GM12878 (cell line): ENCODE data around the gene EGR1. TPM values are rescaled to one million over a fixed set of nuclear protein-coding genes. Genes with fewer than 3 reads are reported as not detected.

Experiments used
- ATAC-seq: fragments of 200-7000 bp; cut with Tn5 transposase; 3 replicates; pipeline ENCODE4 v1.9.1; 2020; ENCODE audit warnings: mild to moderate bottlenecking, moderate library complexity
- BruUV-seq: library from RNA; stranded (reverse); fragments of 400-500 nt; replicated peaks from 2 replicates; lab custom pipeline; 2021; lab: Mats Ljungman, UMichigan
- CTCF ChIA-PET: fragments of 300-600 bp; sonication (Branson Sonifier 250); formaldehyde crosslinking; extraction: SDS; loops from one replicate; lab custom pipeline; 2021; ENCODE audit warnings: inconsistent platforms; lab: Yijun Ruan, JAX
- POLR2A ChIA-PET: fragments of 350-600 bp; formaldehyde crosslinking; extraction: SDS; loops from one replicate; lab custom pipeline; 2021; ENCODE audit warnings: inconsistent platforms; lab: Charles Lee
- RAD21 ChIA-PET: fragments of 300-600 bp; sonication (Branson Sonifier 250); formaldehyde crosslinking; loops from one replicate; lab custom pipeline; 2023; ENCODE audit warnings: antibody characterized with exemption; ENCODE audit not compliant: unreplicated experiment; lab: Charles Lee
- SMC1A ChIA-PET: fragments of 300-600 bp; sonication (Branson Sonifier 250); formaldehyde crosslinking; loops from one replicate; lab custom pipeline; 2023; ENCODE audit not compliant: unreplicated experiment, uncharacterized antibody; lab: Charles Lee
- DNase-seq: peaks from one replicate; pipeline ENCODE4 v3.0.0-alpha.2; 2011; ENCODE audit warnings: low read depth, low spot score
- FAIRE-seq: peaks from 3 replicates; lab custom pipeline; 2011; peaks lifted over from hg19 to GRCh38; lab: Jason Lieb, UNC
- H2AFZ ChIP-seq: 2 replicates; pipeline ENCODE4 v1.6.0; 2011; ENCODE audit warnings: low read depth, low read length, control low read depth; ENCODE audit not compliant: control insufficient read depth
- H3K27ac ChIP-seq: 2 replicates; pipeline ENCODE4 v1.5.1; 2011; ENCODE audit warnings: control low read depth; ENCODE audit not compliant: control insufficient read depth, insufficient read depth
- H3K27me3 ChIP-seq, 2 experiments: replicated peaks in 1 of 2; 2 replicates each; pipeline versions ENCODE4 v1.6.0 to v1.6.1; 2011; ENCODE audit warnings: low read length in 1 of 2; ENCODE audit not compliant: control insufficient read depth in 2 of 2, insufficient read depth in 2 of 2
- H3K36me3 ChIP-seq, 2 experiments: 2 replicates each; pipeline ENCODE4 v1.5.1; 2011; ENCODE audit warnings: low read length in 1 of 2; ENCODE audit not compliant: control insufficient read depth in 2 of 2, insufficient read depth in 2 of 2
- H3K4me1 ChIP-seq: 2 replicates; pipeline ENCODE4 v1.6.1; 2011; ENCODE audit warnings: mild to moderate bottlenecking, low read length, moderate library complexity, mixed read lengths; ENCODE audit not compliant: control insufficient read depth, insufficient read depth
- H3K4me2 ChIP-seq: 2 replicates; pipeline ENCODE4 v1.6.0; 2011; ENCODE audit warnings: control low read depth; ENCODE audit not compliant: control insufficient read depth, insufficient read depth
- H3K4me3 ChIP-seq: fragments of 200-600 bp; sonication (generic); 2 replicates; pipeline ENCODE4 v1.5.1; 2016
- H3K79me2 ChIP-seq: 2 replicates; pipeline ENCODE4 v1.6.0; 2011; ENCODE audit warnings: low read length; ENCODE audit not compliant: control insufficient read depth, insufficient read depth
- H3K9ac ChIP-seq: 2 replicates; pipeline ENCODE4 v1.8.0; 2011; ENCODE audit warnings: low read length, control low read depth, mixed read lengths; ENCODE audit not compliant: control insufficient read depth, insufficient read depth
- H3K9me3 ChIP-seq: replicated peaks from 3 replicates; pipeline ENCODE4 v1.5.1; 2011; ENCODE audit warnings: mild to moderate bottlenecking, low read length; ENCODE audit not compliant: control insufficient read depth, insufficient read depth
- H4K20me1 ChIP-seq: 2 replicates; pipeline ENCODE4 v1.6.0; 2011; ENCODE audit not compliant: control insufficient read depth, insufficient read depth
- BCL3 ChIP-seq: IDR thresholded peaks from 2 replicates; pipeline ENCODE4 v1.6.1; 2011; ENCODE audit warnings: borderline replicate concordance, low read depth, mild to moderate bottlenecking, moderate library complexity, low read length; ENCODE audit not compliant: insufficient read depth, poor library complexity, severe bottlenecking
- CBFB ChIP-seq: IDR thresholded peaks from 2 replicates; pipeline ENCODE4 v1.6.1; 2016; ENCODE audit warnings: antibody characterized with exemption, low read depth
- CHD1 ChIP-seq: IDR thresholded peaks from 2 replicates; pipeline ENCODE4 v1.6.1; 2012; ENCODE audit warnings: low read depth, low read length, improper control_type of control experiment
- HCFC1 ChIP-seq: fragments of 150-350 bp; IDR thresholded peaks from 2 replicates; pipeline ENCODE4 v1.6.1; 2014; ENCODE audit warnings: low read length
- POLR2AphosphoS2 ChIP-seq: IDR thresholded peaks from 2 replicates; pipeline ENCODE4 v1.6.1; 2011; ENCODE audit warnings: low read depth, mild to moderate bottlenecking, low read length, improper control_type of control experiment, moderate library complexity
- SMAD5 ChIP-seq: IDR thresholded peaks from 2 replicates; pipeline ENCODE4 v1.6.1; 2016; ENCODE audit warnings: antibody characterized with exemption, low read depth
- ZBTB4 ChIP-seq: fragments of 450-650 bp; formaldehyde crosslinking; IDR thresholded peaks from 2 replicates; pipeline ENCODE4 v1.4.0; 2022; ENCODE audit warnings: mild to moderate bottlenecking, moderate library complexity
- ZNF384 ChIP-seq: IDR thresholded peaks from 2 replicates; pipeline ENCODE4 v1.6.1; 2012; ENCODE audit warnings: low read depth, mild to moderate bottlenecking, low read length, improper control_type of control experiment, borderline replicate concordance
- ZSCAN29 ChIP-seq: fragments of 450-650 bp; IDR thresholded peaks from 2 replicates; pipeline ENCODE4 v1.6.1; 2017; ENCODE audit warnings: mild to moderate bottlenecking, moderate library complexity
- WGBS: methylation state at CpG from one replicate; pipeline ENCODE4 v1.1.6; 2016; ENCODE audit warnings: low lambda C conversion rate; ENCODE audit not compliant: insufficient replicate concordance, insufficient coverage; ENCODE audit errors: missing lambda C conversion rate; 5-methylcytosine and 5-hydroxymethylcytosine counted together
- in situ Hi-C: fragments of 300-500 bp; cut with MboI; formaldehyde crosslinking; loops from 9 replicates; pipeline ENCODE4 v1.14.3; 2018; ENCODE audit warnings: mixed read lengths
- intact Hi-C: fragments of 100-400 bp; cut with micrococcal nuclease; formaldehyde crosslinking; loops from one replicate; pipeline ENCODE4 v1.14.2; 2022; ENCODE audit not compliant: unreplicated experiment
- polyA plus RNA-seq, 11 experiments: library from polyadenylated mRNA; depleted of rRNA in 4 of 11; unstranded in 6 of 11; stranded (reverse) in 5 of 11; fragments of >200 nt; fragmentation: Nextera tagmentation in 4 of 11; fragmentation: Illumina TruSeq in 1 of 11; extraction: Ambion mirVana in 4 of 11; extraction: Trizol in 1 of 11; gene quantifications; 1 replicate in 1 of 11; 2 replicates in 10 of 11; pipeline versions ENCODE4 v1.2.1 to v1.2.3, GENCODE V29; 2011 to 2016; ENCODE audit warnings: inconsistent platforms in 2 of 11, missing spikeins in 2 of 11, low read depth in 1 of 11
- total RNA-seq, 4 experiments: library from RNA; depleted of rRNA in 3 of 4; stranded (reverse); fragments of >200 nt in 3 of 4; fragmentation: Illumina TruSeq in 1 of 4; extraction: Trizol in 1 of 4; gene quantifications; 2 replicates each; pipeline versions ENCODE4 v1.2.1 to v1.2.3, GENCODE V29; 2013 to 2021
- TF ChIP-seq, protein P1 (sequence below): IDR thresholded peaks from 2 replicates; pipeline ENCODE4 v1.6.1; 2012; ENCODE audit warnings: low read depth, low read length, improper control_type of control experiment
- TF ChIP-seq, protein P2 (sequence below): IDR thresholded peaks from 2 replicates; pipeline ENCODE4 v1.6.1; 2011; ENCODE audit warnings: low read depth, low read length, improper control_type of control experiment, borderline replicate concordance

EGR1 gene
- total and polyA plus RNA-seq, 10 of the 15 experiments (the other 5 are each of a cell fraction or from before 2014, with no cell fraction given): 0.89 to 7.3 (median 2.5) TPM

- TF ChIP-seq POLR2AphosphoS2: no peak
- TF ChIP-seq, all 136 proteins: peak for 0
Observed at GRCh38 chr5:138514021-138514420, 48.7 kb downstream of the EGR1 start (continued).

DNA sequence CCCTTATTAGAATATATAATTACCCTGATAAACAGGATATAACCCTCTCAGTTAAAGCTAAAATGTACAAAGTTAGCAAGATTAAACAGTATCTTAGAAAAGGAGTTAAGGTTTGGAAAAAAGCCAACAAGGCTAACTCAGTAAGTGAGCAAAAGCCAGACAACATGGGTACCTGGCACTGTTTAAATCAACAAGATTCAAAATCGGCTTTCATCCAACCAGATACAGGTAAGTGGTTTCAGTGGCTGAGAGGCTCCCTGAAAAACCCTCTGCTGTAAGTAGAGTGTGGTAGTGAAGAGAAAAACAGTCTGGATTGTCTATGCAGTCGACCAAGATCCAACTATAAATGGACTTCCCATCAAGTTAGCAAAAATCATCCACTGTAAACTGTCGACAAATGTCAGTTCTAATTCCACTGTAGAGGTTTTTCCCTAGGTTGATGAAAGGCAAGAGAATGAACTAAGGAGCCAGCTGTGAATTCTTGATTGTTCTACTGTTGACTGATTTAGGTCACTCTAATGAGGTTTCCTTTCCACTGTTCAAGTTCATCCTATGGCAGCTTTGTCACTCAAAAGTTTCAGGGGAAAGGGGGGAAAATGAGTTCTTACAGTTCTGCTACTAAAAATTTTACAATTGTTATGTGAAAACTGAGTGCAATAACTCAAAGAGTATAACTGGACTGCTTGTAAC is 50.4 kb downstream of the EGR1 start:
- BruUV-seq: no TSS peak
- H2AFZ ChIP-seq: no peak overlapping the region
- POLR2A ChIA-PET: no interaction called here
- ATAC-seq: no peak
- no peak overlapping the region for H3K4me2 ChIP-seq
- RAD21 ChIA-PET: no interaction called here
- DNase-seq: no peak
- no peaks in the 10 kb centered on the region for H3K27me3 ChIP-seq
- H3K4me1 ChIP-seq: no peaks in the 10 kb centered on the region
- CTCF ChIA-PET: interaction anchor here (1.1 to 4.0 kb wide), 4 partner anchors 11 to 66 kb away, joined by 4 to 13 read pairs (median 4); no protein-coding TSS in a partner anchor
- TF ChIP-seq SMAD5 (no peak), CHD1 (no peak), ZSCAN29 (no peak), CBFB (no peak), ZNF384 (no peak), BCL3 (no peak), ZBTB4 (CRISPR knock-in tag) (no peak), HCFC1 (no peak)
- TF ChIP-seq, protein P1, sequence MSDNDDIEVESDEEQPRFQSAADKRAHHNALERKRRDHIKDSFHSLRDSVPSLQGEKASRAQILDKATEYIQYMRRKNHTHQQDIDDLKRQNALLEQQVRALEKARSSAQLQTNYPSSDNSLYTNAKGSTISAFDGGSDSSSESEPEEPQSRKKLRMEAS: no peak
- TF ChIP-seq, protein P2, sequence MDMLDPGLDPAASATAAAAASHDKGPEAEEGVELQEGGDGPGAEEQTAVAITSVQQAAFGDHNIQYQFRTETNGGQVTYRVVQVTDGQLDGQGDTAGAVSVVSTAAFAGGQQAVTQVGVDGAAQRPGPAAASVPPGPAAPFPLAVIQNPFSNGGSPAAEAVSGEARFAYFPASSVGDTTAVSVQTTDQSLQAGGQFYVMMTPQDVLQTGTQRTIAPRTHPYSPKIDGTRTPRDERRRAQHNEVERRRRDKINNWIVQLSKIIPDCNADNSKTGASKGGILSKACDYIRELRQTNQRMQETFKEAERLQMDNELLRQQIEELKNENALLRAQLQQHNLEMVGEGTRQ: no peak
- 77% methylated on average over 3 of the region's 3 CpGs for WGBS
- in situ Hi-C loops (loop anchor here (25.0 kb wide), 1 partner anchor 328 kb away; the partner anchor contains the start of genes BRD8 and KIF20A), intact Hi-C loops (no loop called here)
- H3K27ac ChIP-seq: no peak overlapping the region
- SMC1A ChIA-PET: no interaction called here
- no peaks in the 10 kb centered on the region for H3K9me3 ChIP-seq
- peaks cover 5% of the 10 kb centered on the region for H3K79me2 ChIP-seq
- no peaks in the 10 kb centered on the region for H4K20me1 ChIP-seq
- H3K4me3 ChIP-seq: no peak overlapping the region
- FAIRE-seq: no peak
- H3K9ac ChIP-seq: no peak overlapping the region
- H3K36me3 ChIP-seq: peaks cover 14 to 31% of the 10 kb centered on the region in 2 experiments; a peak in 3 of 4 replicates
